Measurements from ENCODE around the gene CCDC127.
"Not testable (repeated sequence)": the region's sequence is repeated elsewhere in the genome, so short reads cannot be mapped to it uniquely, and the experiment has no call there.

Gene CCDC127

DNA sequence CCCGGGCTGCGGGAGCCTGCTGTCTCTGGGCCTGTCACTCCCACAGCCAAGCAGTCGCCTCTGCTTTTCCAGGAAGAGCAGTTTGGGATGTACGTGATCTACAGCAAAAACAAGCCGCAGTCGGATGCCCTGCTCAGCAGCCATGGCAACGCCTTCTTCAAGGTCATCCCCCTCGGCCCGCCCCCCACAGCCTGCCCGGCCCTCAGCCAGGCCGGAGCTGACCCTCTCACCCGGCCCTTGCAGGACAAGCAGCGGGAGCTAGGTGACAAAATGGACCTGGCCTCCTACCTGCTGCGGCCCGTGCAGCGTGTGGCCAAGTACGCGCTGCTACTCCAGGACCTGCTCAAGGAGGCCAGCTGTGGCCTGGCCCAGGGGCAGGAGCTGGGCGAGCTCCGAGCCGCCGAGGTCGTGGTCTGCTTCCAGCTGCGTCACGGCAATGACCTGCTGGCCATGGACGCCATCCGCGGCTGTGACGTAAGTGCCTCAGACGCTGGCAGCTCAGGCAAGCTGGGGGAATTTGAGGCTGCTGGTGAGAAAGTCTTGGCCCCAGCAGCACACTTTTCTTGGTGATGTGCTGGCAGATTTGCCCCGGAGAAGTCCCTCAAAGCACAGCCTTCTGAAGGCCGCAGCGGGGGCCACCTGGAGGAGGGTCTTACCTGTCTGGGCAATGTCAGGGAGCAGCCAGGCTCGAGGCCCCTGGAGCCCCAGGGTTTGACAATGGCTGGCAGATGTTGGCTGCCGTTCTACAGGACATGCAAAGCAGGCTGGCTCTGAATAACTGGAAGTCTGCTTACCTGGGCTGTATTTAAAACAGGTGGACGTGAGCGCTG lies 46.8 kb downstream of the CCDC127 start:
- DNase-seq = no peak

GRCh38 chr5:169728-170094 lies 48.2 kb downstream of the CCDC127 start:
- no peak for DNase-seq

DNA sequence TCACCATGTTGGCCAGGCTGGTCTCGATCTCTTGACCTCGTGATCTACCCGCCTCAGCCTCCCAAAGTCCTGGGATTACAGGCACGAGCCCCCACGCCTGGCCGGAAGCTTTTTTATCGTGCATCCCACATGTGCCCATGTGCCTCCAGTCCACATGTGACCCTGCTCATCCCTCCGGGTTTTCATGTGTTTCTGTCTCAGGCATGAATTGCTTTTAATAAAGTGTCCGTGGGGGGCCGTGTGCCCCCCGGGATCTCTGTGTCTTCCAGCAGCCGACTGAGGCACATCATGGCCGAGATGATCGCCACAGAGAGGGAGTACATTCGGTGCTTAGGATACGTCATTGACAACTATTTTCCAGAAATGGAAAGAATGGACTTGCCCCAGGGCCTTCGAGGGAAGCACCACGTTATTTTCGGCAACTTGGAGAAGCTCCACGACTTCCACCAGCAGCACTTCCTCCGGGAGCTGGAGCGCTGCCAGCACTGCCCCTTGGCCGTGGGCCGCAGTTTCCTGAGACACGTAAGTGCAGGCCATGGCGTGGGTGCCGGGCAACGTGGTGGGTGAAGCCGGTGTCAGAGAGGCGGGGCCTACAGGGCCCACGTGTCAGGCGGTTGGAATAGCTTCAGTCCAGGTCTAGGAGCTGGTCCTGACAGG lies 48.8 kb downstream of the CCDC127 start:
- DNase-seq = peak; percentile 79

DNA sequence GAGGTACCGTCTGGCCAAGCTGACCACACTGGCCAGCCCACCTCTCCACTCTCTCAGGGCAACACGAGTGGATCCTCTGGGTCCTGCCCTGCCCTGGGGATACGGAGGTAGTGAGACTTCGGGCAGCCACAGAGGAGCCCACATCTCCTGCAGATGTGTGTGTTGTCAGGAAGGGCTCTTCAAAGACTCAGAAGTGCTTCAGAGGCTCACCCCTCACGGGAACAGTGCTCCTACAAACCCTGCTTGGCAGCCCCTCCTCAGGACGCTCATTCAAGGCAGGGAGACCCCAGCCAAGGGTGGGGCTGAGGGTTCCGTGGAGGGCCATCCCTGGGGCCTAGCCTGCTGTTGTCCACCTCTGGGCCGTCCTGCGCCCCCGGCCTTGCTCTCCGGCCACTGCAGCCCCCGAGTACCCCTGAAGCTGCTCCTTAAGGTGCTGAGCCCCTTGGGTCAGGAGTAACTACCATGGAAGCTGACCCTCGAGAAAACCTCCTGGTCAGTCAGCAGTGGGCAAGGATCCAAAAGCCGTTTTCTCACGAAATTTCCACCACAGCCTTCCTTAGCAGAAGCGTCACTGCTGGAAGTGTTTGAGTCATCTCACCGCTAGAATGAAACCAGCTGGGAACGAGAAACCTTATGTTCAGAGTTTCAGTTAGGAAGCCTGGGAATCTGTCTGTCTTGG lies 49.8 kb downstream of the CCDC127 start:
- DNase-seq = peak; percentile 92

- DNase-seq = no peak
Observed at GRCh38 chr5:167511-167910, 50.4 kb downstream of the CCDC127 start.

GRCh38 chr5:166441-167372 lies 51.2 kb downstream of the CCDC127 start:
- no peak for DNase-seq

DNA sequence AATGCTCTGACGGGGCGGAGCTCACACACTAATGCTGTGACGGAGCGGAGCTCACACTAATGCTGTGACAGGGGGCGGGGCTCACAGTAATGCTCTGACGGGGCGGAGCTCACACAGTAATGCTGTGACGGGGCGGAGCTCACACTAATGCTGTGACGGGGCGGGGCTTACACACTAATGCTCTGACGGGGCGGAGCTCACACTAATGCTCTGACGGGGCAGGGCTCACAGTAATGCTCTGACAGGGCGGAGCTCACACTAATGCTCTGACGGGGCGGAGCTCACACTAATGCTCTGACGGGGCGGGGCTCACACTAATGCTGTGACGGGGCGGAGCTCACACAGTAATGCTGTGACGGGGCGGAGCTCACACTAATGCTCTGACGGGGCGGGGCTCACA lies 53.2 kb downstream of the CCDC127 start:
- DNase-seq = not testable (repeated sequence)

DNA sequence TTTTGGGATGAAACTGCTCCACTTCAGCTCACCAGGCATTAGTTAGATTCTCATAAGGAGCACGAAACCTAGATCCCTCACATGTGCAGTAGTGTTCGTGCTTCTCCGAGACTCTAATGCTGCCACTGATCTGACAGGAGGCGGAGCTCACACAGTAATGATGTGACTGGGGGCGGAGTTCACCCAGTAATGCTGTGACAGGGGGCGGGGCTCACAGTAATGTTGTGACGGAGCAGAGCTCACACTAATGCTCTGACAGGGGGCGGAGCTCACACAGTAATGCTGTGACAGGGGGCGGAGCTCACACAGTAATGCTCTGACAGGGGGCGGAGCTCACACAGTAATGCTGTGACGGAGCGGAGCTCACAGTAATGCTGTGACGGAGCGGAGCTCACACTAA lies 53.7 kb downstream of the CCDC127 start:
- DNase-seq = no peak

DNA sequence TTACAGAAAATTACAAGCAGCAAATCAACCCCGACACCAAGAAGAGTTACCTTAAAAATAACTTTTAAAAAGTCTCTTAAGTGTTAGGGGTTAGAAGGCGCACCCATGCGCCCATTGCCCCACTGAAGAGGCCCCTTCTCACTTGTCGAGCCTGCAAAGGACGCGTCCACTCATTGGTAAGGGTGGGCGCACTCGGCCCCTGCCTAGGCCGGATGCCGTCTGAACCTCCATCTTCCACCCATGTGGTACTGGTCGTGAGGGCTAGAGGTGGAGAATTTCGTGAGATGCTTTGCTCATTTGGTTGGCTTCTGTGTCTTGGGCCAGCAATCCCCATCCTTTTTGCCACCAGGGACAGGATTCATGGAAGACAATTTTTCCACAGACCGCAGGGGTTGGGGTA lies 54.1 kb downstream of the CCDC127 start:
- DNase-seq = no peak

GRCh38 chr5:163338-163620 lies 54.7 kb downstream of the CCDC127 start:
- no peak for DNase-seq

GRCh38 chr5:162565-163337 lies 55.2 kb downstream of the CCDC127 start:
- DNase-seq = no peak

DNA sequence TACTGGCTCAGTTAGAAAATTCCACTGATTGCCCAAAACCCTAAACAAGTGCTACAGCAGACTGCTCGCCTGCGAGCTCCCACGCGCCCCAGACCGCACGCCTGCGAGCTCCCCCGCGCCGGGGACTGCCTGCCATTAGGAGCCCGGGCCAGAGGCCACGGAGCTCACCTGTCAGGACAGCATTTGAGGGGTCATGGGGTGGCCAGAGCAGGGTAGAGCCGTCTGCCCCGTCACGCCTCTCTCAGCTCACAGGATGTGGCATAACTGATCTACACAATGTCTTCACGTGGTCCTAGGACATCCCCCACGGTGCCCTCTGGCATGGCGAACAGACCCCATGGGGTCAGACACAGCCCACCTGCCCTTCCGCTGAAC lies 55.8 kb downstream of the CCDC127 start:
- no peak for DNase-seq

- no peak for DNase-seq
Observed at GRCh38 chr5:161803-162110, 56.2 kb downstream of the CCDC127 start.

GRCh38 chr5:160921-161802 lies 56.8 kb downstream of the CCDC127 start:
- DNase-seq = no peak

GRCh38 chr5:160173-160510 lies 57.8 kb downstream of the CCDC127 start:
- DNase-seq = no peak

DNA sequence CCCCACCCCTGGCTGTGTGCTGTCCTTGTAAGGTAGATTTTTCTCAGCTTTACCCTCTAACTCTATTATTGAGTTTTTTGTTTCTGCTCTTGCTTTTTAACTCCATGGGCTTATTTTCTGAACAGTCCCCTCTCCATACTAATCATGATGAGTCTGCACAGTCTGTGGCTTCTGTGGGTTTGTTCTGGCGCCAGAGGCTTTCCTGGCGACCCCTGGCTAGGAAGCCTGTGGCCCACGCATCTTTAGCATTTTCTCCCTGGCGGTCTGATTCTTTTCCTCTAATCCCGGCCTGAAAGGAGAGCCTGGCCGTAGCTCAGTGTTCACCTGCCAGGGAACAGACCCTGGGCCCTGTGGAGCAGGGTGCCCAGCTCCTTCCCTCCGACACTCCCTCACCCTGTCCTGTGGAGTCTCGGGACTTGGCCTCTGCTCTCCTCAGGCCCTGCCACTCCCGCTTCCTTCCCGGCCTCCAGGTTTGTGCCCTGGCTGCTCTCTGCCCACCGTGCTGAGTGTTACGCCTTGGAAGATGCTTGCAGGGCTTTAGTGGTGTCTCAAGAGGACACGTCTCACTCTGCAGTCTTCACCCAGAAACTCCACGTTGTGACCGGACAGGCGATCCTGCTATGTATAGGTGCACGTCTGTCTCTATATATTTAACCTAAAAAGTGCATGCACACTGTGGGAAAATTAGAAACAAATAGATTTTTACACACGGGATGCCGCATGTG lies 58.3 kb downstream of the CCDC127 start:
- DNase-seq = peak; percentile 30

DNA sequence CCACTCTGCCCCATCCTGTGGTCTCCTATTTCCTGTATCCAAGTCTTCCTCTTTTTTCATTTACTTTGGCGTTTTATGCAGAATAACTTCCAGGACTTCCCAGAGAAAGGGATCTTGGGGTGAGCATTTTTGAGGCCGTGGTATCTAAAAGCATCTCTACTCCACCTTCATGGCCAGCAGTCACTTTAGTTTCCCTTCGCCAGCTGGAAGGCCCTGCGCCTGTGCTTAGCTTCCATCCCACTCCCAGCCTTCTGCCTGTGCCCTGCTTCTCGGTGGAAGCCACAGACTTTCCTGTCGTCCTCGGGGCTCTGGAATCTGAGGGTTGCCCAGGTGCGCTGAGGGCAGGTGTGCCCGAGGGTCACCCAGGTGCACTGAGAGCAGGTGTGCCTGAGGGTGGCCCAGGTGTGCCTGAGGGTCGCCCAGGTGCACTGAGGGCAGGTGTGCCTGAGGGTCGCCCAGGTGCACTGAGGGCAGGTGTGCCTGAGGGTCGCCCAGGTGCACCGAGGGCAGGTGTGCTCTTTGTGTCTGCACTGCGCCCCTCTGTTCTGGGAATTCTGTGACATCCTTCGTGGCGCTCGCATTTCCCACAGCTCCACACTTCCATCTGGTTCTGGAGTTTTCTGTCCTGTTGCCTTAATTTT lies 59.0 kb downstream of the CCDC127 start:
- no peak for DNase-seq

DNA sequence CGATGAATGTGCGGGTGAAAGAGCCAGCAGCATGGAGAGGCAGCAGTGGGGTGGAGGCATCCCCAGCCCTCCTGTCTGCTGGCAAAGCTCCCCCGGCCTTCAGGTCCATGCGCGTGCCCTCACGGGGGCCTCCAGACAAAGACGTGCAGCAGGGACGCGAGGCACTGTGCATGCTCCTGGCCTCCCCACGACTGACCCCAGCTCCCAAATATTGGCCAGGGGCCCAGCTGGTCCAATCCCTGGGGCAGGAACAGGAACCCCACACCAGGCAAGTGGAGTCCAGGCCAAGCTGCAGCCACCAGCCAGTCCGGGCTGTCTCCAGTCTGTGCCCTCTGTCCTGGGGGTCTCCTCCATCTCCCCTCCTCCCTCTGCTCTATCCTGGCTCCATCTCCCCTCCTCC lies 60.2 kb downstream of the CCDC127 start:
- DNase-seq = no peak

DNA sequence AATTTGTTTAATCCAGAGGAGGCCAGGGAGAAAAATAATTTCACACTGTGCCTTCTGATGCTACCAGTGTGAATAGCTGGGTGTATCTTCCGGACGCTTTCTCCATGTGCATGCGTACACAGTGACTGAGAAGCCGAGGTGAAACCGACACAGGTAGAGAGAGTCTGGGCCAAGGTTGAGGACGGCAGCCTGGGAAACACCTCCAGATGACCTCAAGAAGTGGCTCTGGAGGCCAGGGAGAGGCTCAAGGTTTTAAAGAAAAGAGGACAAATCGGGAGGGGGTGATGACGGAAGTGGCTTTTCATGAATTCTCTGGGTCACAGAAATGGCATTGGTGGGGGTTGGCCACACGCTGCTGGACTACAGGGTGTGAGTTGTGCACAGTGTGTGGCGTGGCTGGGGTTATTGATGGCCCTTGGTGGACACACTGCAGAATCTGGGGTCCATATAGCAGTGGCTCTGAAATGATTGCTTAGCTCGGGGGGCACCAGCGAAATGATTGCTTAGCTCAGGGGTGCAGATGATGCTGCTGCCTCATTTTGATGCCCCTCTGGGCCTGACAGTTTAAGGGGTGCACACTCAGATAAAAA lies 60.7 kb downstream of the CCDC127 start:
- no peak for DNase-seq
